Astrocyte (in vitro differentiated cells and primary cell): ENCODE measurements around the gene NDUFS2.

ENCODE experiments used
- EZH2 ChIP-seq: IDR thresholded peaks from 2 replicates; pipeline ENCODE4 v1.6.1; 2012; ENCODE audit warnings: mild to moderate bottlenecking, low read length, inconsistent platforms; ENCODE audit not compliant: insufficient read depth
- TF ChIP-seq, protein P1 (sequence below): IDR thresholded peaks from 2 replicates; pipeline ENCODE4 v1.5.1; 2011; ENCODE audit warnings: low read depth, mild to moderate bottlenecking, inconsistent platforms, low read length, moderate library complexity; ENCODE audit not compliant: insufficient read depth

DNA sequence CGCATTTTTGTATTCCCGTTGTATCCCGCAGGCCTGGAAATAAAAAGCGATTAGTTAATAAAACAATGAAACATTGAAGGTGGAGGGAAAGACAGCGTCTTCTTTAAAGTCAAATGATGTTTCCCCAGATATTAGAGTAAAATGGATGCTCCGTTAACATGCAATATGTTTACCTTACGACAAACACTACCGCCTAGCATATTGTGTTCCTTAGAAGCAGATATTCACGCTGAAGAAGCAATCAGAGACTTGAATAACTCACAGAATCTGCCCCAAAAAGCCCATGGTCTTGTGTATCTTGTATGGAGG, 24.3 kb upstream of the NDUFS2 start:
- TF ChIP-seq, protein P1, sequence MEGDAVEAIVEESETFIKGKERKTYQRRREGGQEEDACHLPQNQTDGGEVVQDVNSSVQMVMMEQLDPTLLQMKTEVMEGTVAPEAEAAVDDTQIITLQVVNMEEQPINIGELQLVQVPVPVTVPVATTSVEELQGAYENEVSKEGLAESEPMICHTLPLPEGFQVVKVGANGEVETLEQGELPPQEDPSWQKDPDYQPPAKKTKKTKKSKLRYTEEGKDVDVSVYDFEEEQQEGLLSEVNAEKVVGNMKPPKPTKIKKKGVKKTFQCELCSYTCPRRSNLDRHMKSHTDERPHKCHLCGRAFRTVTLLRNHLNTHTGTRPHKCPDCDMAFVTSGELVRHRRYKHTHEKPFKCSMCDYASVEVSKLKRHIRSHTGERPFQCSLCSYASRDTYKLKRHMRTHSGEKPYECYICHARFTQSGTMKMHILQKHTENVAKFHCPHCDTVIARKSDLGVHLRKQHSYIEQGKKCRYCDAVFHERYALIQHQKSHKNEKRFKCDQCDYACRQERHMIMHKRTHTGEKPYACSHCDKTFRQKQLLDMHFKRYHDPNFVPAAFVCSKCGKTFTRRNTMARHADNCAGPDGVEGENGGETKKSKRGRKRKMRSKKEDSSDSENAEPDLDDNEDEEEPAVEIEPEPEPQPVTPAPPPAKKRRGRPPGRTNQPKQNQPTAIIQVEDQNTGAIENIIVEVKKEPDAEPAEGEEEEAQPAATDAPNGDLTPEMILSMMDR: no peak
- TF ChIP-seq EZH2: no peak
